ENCODE results near the gene BABAM1. TPM values are rescaled to one million over a fixed set of nuclear protein-coding genes. Genes with fewer than 3 reads are reported as not detected.

Gene BABAM1
- total and polyA plus RNA-seq, 10 of the 15 experiments (the other 5 are each of a cell fraction or from before 2014, with no cell fraction given) = 11.9 to 154 (median 103) TPM

DNA sequence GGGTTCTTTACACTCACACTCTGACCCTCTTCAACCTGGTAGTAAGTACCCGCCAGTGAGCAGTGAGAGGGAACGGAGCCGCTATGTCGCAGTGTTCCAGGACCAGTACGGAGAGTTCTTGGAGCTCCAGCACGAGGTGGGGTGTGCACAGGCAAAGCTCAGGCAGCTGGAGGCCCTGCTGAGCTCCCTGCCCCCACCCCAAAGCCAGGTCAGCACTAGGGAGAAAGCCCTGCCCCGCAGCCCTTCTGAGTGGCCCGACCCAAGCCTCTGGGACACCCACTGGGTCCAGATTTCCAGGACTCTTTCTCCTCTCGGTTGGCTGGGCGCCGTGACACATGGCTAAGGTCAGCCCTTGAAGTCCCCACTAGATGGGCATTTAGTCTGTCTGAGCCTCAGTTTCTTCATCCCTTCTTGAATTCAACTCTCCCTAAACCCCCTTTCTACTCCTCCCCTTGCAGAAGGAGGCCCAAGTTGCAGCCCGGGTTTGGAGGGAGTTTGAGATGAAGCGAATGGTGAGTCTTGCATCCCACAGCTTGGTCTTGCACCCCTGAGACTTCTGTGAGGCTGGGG is 39.4 kb upstream of the BABAM1 start:
- Histone ChIP-seq H3K4me1 (ENCODE audit: control insufficient read depth, insufficient read depth, low read length) (no peaks in the 10 kb centered on the region), H3K9me3 (replicated peaks; ENCODE audit: control insufficient read depth, insufficient read depth, low read length) (no peaks in the 10 kb centered on the region), H2AFZ (ENCODE audit: control insufficient read depth, low read depth, low read length) (no peak overlapping the region), H3K4me3 (no peak overlapping the region), H3K27ac (ENCODE audit: control insufficient read depth, insufficient read depth) (no peak overlapping the region), H3K4me2 (ENCODE audit: control insufficient read depth, insufficient read depth) (no peak overlapping the region), H4K20me1 (ENCODE audit: control insufficient read depth, insufficient read depth) (no peaks in the 10 kb centered on the region), H3K36me3 (ENCODE audit: control insufficient read depth in 2 of 2, insufficient read depth in 2 of 2, low read length in 1 of 2) (no peaks in the 10 kb centered on the region; a peak in 1 of 4 replicates), H3K79me2 (ENCODE audit: control insufficient read depth, insufficient read depth, low read length) (no peaks in the 10 kb centered on the region), H3K9ac (ENCODE audit: control insufficient read depth, insufficient read depth, low read length) (no peak overlapping the region), H3K27me3 (replicated peaks in 1 of 2; ENCODE audit: control insufficient read depth in 2 of 2, insufficient read depth in 2 of 2, low read length in 1 of 2) (no peaks in the 10 kb centered on the region)
- no peak for TF ChIP-seq PML (IDR thresholded peaks at IDR 0.05; ENCODE audit: low read length)
- SMC1A ChIA-PET (ENCODE audit: uncharacterized antibody, unreplicated experiment) = no interaction called here
- ATAC-seq = no peak
- WGBS (ENCODE audit: insufficient coverage, insufficient replicate concordance, low lambda C conversion rate, missing lambda C conversion rate) = 91% methylated on average over 13 of the region's 13 CpGs
- in situ Hi-C loops (cut with MboI) = no loop called here
- POLR2A ChIA-PET = interaction anchor here (0.9 to 1.7 kb wide), 2 partner anchors 15 to 53 kb away, joined by 4 to 6 read pairs; no protein-coding TSS in a partner anchor
- DNase-seq (ENCODE audit: low read depth, low spot score) = no peak
- FAIRE-seq = no peak
- intact Hi-C loops (cut with micrococcal nuclease; ENCODE audit: unreplicated experiment) = no loop called here
- BruUV-seq (replicated peaks) = TSS peak; percentile 76
- RAD21 ChIA-PET (ENCODE audit: unreplicated experiment) = interaction anchor here (1.4 to 2.6 kb wide), 2 partner anchors 13 to 53 kb away, joined by 3 to 11 read pairs; partner anchors contain the start of gene USE1
- CTCF ChIA-PET = interaction anchor here (1.1 to 1.4 kb wide), 2 partner anchors 12 to 392 kb away, joined by 3 read pairs; no protein-coding TSS in a partner anchor

- DNase-seq (ENCODE audit: low read depth, low spot score) = no peak
- BruUV-seq (replicated peaks) = no TSS peak
Measured at GRCh38 chr19:17229890-17230289, 37.4 kb upstream of the BABAM1 start.

More at GRCh38 chr19:17229890-17230289, 37.4 kb upstream of the BABAM1 start:
- FAIRE-seq = no peak
- H2AFZ ChIP-seq (ENCODE audit: control insufficient read depth, low read depth, low read length) = no peak overlapping the region
- no peak overlapping the region for H3K4me3 ChIP-seq
- in situ Hi-C loops (cut with MboI) = no loop called here
- no peak overlapping the region for H3K4me2 ChIP-seq (ENCODE audit: control insufficient read depth, insufficient read depth)
- no peaks in the 10 kb centered on the region for H3K9me3 ChIP-seq (replicated peaks; ENCODE audit: control insufficient read depth, insufficient read depth, low read length)
- no peak overlapping the region for H3K9ac ChIP-seq (ENCODE audit: control insufficient read depth, insufficient read depth, low read length)
- intact Hi-C loops (cut with micrococcal nuclease; ENCODE audit: unreplicated experiment) = no loop called here
- ChIA-PET CTCF (interaction anchor here (0.6 kb wide), 1 partner anchor 468 kb away, joined by 3 read pairs; no protein-coding TSS in a partner anchor), SMC1A (ENCODE audit: uncharacterized antibody, unreplicated experiment) (no interaction called here), RAD21 (ENCODE audit: unreplicated experiment) (no interaction called here), POLR2A (interaction anchor here (0.6 kb wide), 1 partner anchor 172 kb away, joined by 3 read pairs; no protein-coding TSS in a partner anchor)
- no peaks in the 10 kb centered on the region for H4K20me1 ChIP-seq (ENCODE audit: control insufficient read depth, insufficient read depth)
- TF ChIP-seq NFYA (IDR thresholded peaks at IDR 0.05; ENCODE audit: borderline replicate concordance, low read depth, low read length) (no peak), ESRRA (IDR thresholded peaks at IDR 0.05; ENCODE audit: low read length) (no peak), MEF2B (IDR thresholded peaks at IDR 0.05; ENCODE audit: partially characterized antibody, poor library complexity, severe bottlenecking) (no peak), RCOR1 (conservative IDR thresholded peaks at IDR 0.05; ENCODE audit: low read depth, low read length) (no peak), NRF1 (conservative IDR thresholded peaks at IDR 0.05; ENCODE audit: low read depth, low read length) (no peak), SIX5 (IDR thresholded peaks at IDR 0.05; ENCODE audit: low read depth, low read length, severe bottlenecking) (no peak)
- peaks cover 7% of the 10 kb centered on the region for H3K79me2 ChIP-seq (ENCODE audit: control insufficient read depth, insufficient read depth, low read length)
- WGBS (ENCODE audit: insufficient coverage, insufficient replicate concordance, low lambda C conversion rate, missing lambda C conversion rate) = 98% methylated on average over 3 of the region's 3 CpGs
- no peaks in the 10 kb centered on the region; a peak in 1 of 4 replicates for H3K36me3 ChIP-seq (ENCODE audit: control insufficient read depth in 2 of 2, insufficient read depth in 2 of 2, low read length in 1 of 2)
- ATAC-seq = no peak
- no peak overlapping the region for H3K27ac ChIP-seq (ENCODE audit: control insufficient read depth, insufficient read depth)
- no peaks in the 10 kb centered on the region for H3K27me3 ChIP-seq (replicated peaks in 1 of 2; ENCODE audit: control insufficient read depth in 2 of 2, insufficient read depth in 2 of 2, low read length in 1 of 2)
- 0 out of 2 replicates have a peak, but pooled peaks cover under 1% of the 10 kb centered on the region for H3K4me1 ChIP-seq (ENCODE audit: control insufficient read depth, insufficient read depth, low read length)

Data from GM12878 (cell line).